TTC549 (cell line): Measurements from ENCODE around the gene TTC8.

Source experiments
- FAIRE-seq: peaks from 2 replicates; lab custom pipeline; 2012; peaks lifted over from hg19 to GRCh38; lab: Jason Lieb, UNC

The TTC8 gene

GRCh38 chr14:88868558-88869159, 44.2 kb downstream of the TTC8 start:
- FAIRE-seq = no peak

GRCh38 chr14:88870777-88871176, 46.3 kb downstream of the TTC8 start:
- FAIRE-seq = no peak

- no peak for FAIRE-seq
Observed at GRCh38 chr14:88871429-88871828, 47.0 kb downstream of the TTC8 start.

- FAIRE-seq = no peak
Observed at GRCh38 chr14:88872976-88873375, 48.5 kb downstream of the TTC8 start.

GRCh38 chr14:88877192-88877591, 52.7 kb downstream of the TTC8 start:
- no peak for FAIRE-seq

GRCh38 chr14:88879022-88879421, 54.6 kb downstream of the TTC8 start:
- FAIRE-seq = no peak

- no peak for FAIRE-seq
Observed at GRCh38 chr14:88882236-88882635, 57.8 kb downstream of the TTC8 start.

- FAIRE-seq = no peak
Observed at GRCh38 chr14:88895116-88895515, 70.7 kb downstream of the TTC8 start.

- FAIRE-seq = no peak
Observed at GRCh38 chr14:88901189-88901588, 76.7 kb downstream of the TTC8 start.

- FAIRE-seq = no peak
Observed at GRCh38 chr14:88901991-88902390, 77.5 kb downstream of the TTC8 start.

GRCh38 chr14:88902850-88903249, 78.4 kb downstream of the TTC8 start:
- FAIRE-seq = no peak

- no peak for FAIRE-seq
Observed at GRCh38 chr14:88904206-88904647, 79.8 kb downstream of the TTC8 start.

GRCh38 chr14:88904864-88905263, 80.4 kb downstream of the TTC8 start:
- no peak for FAIRE-seq

GRCh38 chr14:88908216-88908615, 83.8 kb downstream of the TTC8 start:
- no peak for FAIRE-seq

- no peak for FAIRE-seq
Observed at GRCh38 chr14:88910386-88910785, 85.9 kb downstream of the TTC8 start.

GRCh38 chr14:88911809-88912208, 87.4 kb downstream of the TTC8 start:
- no peak for FAIRE-seq

GRCh38 chr14:88914956-88915355, 90.5 kb downstream of the TTC8 start:
- no peak for FAIRE-seq

GRCh38 chr14:88919502-88919901, 95.1 kb downstream of the TTC8 start:
- no peak for FAIRE-seq
